Fibroblast of peridontal ligament (primary cell): ENCODE data around the gene EMC10.

ENCODE experiments used
- DNase-seq: peaks from one replicate; pipeline ENCODE4 v3.0.0-alpha.2; 2010; ENCODE audit errors: extremely low read depth

Gene EMC10

GRCh38 chr19:50478901-50479715 is 2.8 kb downstream of the EMC10 start:
- DNase-seq = peak; percentile 22

- no peak for DNase-seq
Measured at GRCh38 chr19:50479761-50480251, 3.5 kb downstream of the EMC10 start.

- no peak for DNase-seq
Measured at GRCh38 chr19:50480281-50481111, 4.2 kb downstream of the EMC10 start.

GRCh38 chr19:50481351-50482149 is 5.2 kb downstream of the EMC10 start:
- DNase-seq = no peak

GRCh38 chr19:50482271-50482855 is 6.1 kb downstream of the EMC10 start:
- no peak for DNase-seq

- no peak for DNase-seq
Measured at GRCh38 chr19:50482916-50483315, 6.6 kb downstream of the EMC10 start.

GRCh38 chr19:50485284-50485955 is 9.1 kb downstream of the EMC10 start:
- no peak for DNase-seq

- DNase-seq = peak; percentile 15
Measured at GRCh38 chr19:50486823-50487515, 10.7 kb downstream of the EMC10 start.

GRCh38 chr19:50488389-50489194 is 12.3 kb downstream of the EMC10 start:
- no peak for DNase-seq

GRCh38 chr19:50489461-50490011 is 13.2 kb downstream of the EMC10 start:
- DNase-seq = no peak

GRCh38 chr19:50490411-50490811 is 14.1 kb downstream of the EMC10 start:
- DNase-seq = no peak

- DNase-seq = no peak
Measured at GRCh38 chr19:50490991-50491472, 14.7 kb downstream of the EMC10 start.

GRCh38 chr19:50492303-50493052 is 16.2 kb downstream of the EMC10 start:
- DNase-seq = no peak

GRCh38 chr19:50493171-50493570 is 16.9 kb downstream of the EMC10 start:
- DNase-seq = no peak

- no peak for DNase-seq
Measured at GRCh38 chr19:50494186-50495019, 18.1 kb downstream of the EMC10 start.

GRCh38 chr19:50495020-50495531 is 18.8 kb downstream of the EMC10 start:
- no peak for DNase-seq
